GM21381 (cell line): ENCODE data around the gene TBCCD1.

Source experiments
- ATAC-seq: cut with Tn5 transposase; IDR thresholded peaks from one replicate; pipeline ENCODE4 v1.9.1; 2021; ENCODE audit warnings: mild to moderate bottlenecking, moderate library complexity; ENCODE audit not compliant: unreplicated experiment

Gene TBCCD1

GRCh38 chr3:186567072-186567921, at the start of gene TBCCD1:
Gene TBCCD1, minus strand, starts transcription at chr3:186567339. Its CDS starts 3,010 bp downstream, at chr3:186564329.
- ATAC-seq: peak; percentile 51

GRCh38 chr3:186616299-186616617, 49.1 kb upstream of the TBCCD1 start:
- no peak for ATAC-seq

GRCh38 chr3:186614597-186615483, 47.7 kb upstream of the TBCCD1 start:
- peak; percentile 58 for ATAC-seq

DNA sequence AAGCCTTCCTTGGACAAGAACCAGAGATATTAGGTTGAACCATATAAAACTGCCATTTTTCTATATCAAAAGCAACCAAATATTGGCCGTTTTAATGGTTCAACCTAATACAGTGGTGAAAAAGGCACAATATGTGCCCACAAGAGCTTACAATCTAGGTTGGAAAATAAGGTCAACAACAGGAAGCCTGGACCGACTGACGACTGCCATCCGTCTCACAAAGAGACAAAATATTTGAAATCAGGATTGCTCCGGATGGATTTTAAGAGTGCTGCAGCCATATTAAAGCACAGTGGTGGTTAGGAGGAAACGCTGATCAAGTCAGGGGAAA, 47.1 kb upstream of the TBCCD1 start:
- ATAC-seq: no peak

- no peak for ATAC-seq
Observed at GRCh38 chr3:186613637-186614265, 46.6 kb upstream of the TBCCD1 start.

DNA sequence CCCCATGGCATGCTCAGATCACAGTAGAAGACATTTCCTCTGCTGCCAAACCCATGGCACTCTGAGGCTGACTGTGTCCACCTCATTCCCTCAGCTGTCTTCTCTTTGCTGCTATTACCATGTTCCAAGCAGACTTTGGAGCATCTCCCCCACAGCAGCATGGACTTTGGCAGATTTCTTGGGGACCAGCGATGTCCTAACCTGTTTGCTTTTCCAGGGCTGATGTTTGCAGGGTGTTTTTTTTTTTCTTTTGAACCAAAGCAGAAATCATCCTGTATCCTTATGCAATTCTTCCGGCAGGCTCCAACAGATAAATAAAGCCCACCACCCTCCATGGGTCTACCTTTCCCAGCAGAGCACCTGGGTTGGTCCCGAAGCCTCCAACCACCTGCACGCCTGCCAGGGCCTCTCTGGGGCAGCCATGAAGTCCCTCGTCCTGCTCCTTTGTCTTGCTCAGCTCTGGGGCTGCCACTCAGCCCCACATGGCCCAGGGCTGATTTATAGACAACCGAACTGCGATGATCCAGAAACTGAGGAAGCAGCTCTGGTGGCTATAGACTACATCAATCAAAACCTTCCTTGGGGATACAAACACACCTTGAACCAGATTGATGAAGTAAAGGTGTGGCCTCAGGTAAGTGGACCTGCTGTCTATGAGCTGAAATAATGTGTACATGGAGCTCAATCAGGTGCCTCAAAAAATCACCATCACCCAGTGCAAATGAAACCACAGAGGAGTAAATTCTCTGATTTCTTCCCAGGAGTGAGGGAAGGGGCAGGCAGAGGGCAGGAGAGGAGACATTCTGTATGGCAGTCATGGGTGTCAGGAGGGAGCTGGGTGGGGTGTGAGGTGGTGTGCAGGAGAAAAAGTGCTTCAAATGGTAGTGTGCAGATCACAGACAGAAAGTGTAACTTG, 45.8 kb upstream of the TBCCD1 start, which contains the start of gene AHSG:
Gene AHSG (plus strand): TSS at position 340 of the 916 bp plus-strand sequence. CDS start 82 bp downstream, at position 422.
- ATAC-seq: no peak

DNA sequence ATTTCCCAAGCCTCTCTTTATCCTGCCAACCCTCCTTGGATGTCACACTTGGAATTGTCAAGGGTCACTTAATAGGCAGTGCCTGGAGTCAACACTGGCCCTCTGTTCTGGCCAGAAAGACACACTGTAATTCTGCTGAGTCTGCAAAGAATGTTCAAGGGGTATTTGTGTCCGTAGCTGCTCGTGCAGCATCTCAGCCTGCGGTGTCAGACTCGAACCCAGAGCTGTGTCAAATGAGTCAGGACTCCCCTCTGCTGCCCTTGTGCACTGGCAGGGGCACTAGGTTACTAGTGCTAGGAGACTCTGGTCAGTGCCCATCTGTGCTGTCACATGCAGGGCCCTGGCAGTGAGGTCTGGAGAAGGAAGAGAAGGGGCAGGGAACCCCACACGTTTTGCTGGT, 44.9 kb upstream of the TBCCD1 start:
- ATAC-seq: no peak

- no peak for ATAC-seq
Observed at GRCh38 chr3:186609247-186609868, 42.2 kb upstream of the TBCCD1 start.

GRCh38 chr3:186608624-186609215, 41.6 kb upstream of the TBCCD1 start:
- ATAC-seq: no peak

- no peak for ATAC-seq
Observed at GRCh38 chr3:186605561-186606545, 38.7 kb upstream of the TBCCD1 start.

GRCh38 chr3:186605078-186605477, 37.9 kb upstream of the TBCCD1 start:
- no peak for ATAC-seq

- no peak for ATAC-seq
Observed at GRCh38 chr3:186603159-186603558, 36.0 kb upstream of the TBCCD1 start.

GRCh38 chr3:186600896-186601295, 33.8 kb upstream of the TBCCD1 start:
- no peak for ATAC-seq

DNA sequence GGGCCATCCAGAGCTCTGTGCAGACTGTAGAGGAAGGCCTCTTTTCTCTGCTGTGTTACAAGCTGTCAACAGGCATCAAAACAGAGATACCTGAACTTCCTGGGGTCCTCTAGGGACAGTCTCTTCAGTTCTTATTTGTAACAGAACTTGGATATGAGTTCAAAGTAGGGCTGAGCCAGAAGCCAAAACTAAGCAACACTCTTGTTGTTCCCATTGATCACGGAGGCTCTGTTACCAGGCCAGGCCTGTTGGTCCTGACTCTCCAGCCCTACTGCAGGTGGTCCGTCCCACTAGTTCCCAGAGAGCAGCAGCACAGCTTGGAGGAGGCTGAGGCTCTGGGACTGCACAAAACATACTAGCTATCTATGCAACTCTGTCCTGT, 32.6 kb upstream of the TBCCD1 start:
- no peak for ATAC-seq

DNA sequence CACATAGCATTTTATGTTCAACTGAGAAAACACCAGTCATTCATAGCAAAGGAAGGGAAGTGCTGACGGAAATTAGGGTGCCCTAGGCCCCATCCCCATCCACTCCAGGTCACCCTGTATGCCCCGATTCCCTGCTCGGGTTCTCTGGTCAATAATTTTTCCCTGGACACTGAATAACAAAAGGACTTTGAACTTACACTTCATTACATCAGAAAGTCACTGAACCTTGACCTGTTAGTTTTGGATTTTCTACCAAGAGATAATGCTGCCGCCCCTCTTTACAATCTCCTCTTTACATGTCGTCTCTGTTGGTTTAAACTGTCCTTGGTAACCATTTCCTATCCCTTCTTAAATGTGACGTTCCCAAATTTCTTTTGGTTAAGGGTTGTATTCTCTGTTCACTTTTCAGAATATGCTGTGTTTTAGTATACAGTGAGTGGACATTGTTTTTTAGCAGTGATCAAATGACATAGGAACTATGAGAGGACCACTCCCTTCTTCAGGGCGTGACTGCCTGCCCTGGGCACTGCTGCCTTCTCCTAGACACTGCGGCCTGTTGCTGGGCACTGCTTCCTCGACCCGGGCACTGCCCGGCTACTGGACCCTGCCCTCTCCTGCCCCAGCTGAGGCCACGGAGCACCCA, 32.1 kb upstream of the TBCCD1 start:
- ATAC-seq: no peak

GRCh38 chr3:186598794-186599141, 31.6 kb upstream of the TBCCD1 start:
- no peak for ATAC-seq

DNA sequence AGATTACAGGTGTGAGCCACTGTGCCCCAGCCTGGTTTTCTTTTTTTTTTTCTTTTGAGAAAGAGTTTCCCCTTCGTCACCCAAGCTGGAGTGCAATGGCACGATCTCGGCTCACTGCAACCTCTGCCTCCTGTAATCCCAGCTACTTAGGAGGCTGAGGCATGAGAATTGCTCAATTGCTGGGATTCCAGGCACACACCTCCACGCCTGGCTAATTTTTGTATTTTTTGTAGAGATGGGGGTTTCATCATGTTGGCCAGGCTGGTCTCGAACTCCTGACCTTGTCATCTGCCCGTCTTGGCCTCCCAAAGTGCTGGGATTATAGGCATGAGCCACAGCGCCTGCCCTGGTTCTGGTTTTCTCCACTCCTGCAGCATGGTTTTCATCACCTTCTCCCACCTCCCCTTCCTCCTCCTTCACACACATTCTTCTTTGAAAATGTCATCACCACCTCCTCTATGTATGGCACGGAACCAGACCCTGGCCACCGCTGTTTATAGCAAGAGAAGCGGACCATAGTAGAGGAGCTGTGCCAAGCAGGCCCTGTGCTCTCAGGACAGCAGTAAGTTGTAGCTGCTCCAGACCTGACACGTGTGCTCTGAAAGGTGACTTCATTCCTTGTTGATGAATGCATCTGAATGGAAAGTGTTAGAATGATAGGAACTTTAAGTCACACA, 31.1 kb upstream of the TBCCD1 start:
- ATAC-seq: no peak
